ENCODE results near the gene TPSB2. TPM values are rescaled to one million over a fixed set of nuclear protein-coding genes. Genes with fewer than 3 reads are reported as not detected.
"Not testable (repeated sequence)": the region's sequence is repeated elsewhere in the genome, so short reads cannot be mapped to it uniquely, and the experiment has no call there.

Gene TPSB2
- total RNA-seq, 1 donor from 2014 or later: not detected

GRCh38 chr16:1243907-1244850, 14.2 kb upstream of the TPSB2 start:
- DNase-seq (ENCODE audit: low read depth): not testable (repeated sequence)

- not testable (repeated sequence) for DNase-seq (ENCODE audit: low read depth)
Measured at GRCh38 chr16:1243363-1243762, 13.4 kb upstream of the TPSB2 start.

GRCh38 chr16:1241081-1241480, 11.1 kb upstream of the TPSB2 start:
- DNase-seq (ENCODE audit: low read depth): not testable (repeated sequence)

- not testable (repeated sequence) for DNase-seq (ENCODE audit: low read depth)
Measured at GRCh38 chr16:1240436-1240835, 10.5 kb upstream of the TPSB2 start, which contains the start of gene TPSAB1. TSS of gene TPSAB1 (plus strand) at chr16:1240705. CDS start at chr16:1240939, 234 bp downstream.

GRCh38 chr16:1239575-1239974, 9.6 kb upstream of the TPSB2 start:
- DNase-seq (ENCODE audit: low read depth): not testable (repeated sequence)

GRCh38 chr16:1238909-1239308, 8.9 kb upstream of the TPSB2 start:
- not testable (repeated sequence) for DNase-seq (ENCODE audit: low read depth)

GRCh38 chr16:1237990-1238389, 8.0 kb upstream of the TPSB2 start:
- no peak for DNase-seq (ENCODE audit: low read depth)

GRCh38 chr16:1236659-1237058, 6.7 kb upstream of the TPSB2 start:
- not testable (repeated sequence) for DNase-seq (ENCODE audit: low read depth)

- DNase-seq (ENCODE audit: low read depth): not testable (repeated sequence)
Measured at GRCh38 chr16:1232049-1232748, 2.2 kb upstream of the TPSB2 start.

- DNase-seq (ENCODE audit: low read depth): not testable (repeated sequence)
Measured at GRCh38 chr16:1231301-1231700, 1.3 kb upstream of the TPSB2 start.

GRCh38 chr16:1230471-1231212, 658 bp upstream of the TPSB2 start:
- DNase-seq (ENCODE audit: low read depth): not testable (repeated sequence)

GRCh38 chr16:1229476-1229875, 508 bp downstream of the TPSB2 start:
- not testable (repeated sequence) for DNase-seq (ENCODE audit: low read depth)

- DNase-seq (ENCODE audit: low read depth): not testable (repeated sequence)
Measured at GRCh38 chr16:1228227-1228626, 1.8 kb downstream of the TPSB2 start.

- not testable (repeated sequence) for DNase-seq (ENCODE audit: low read depth)
Measured at GRCh38 chr16:1226692-1227091, 3.3 kb downstream of the TPSB2 start.

- DNase-seq (ENCODE audit: low read depth): not testable (repeated sequence)
Measured at GRCh38 chr16:1225728-1226311, 4.2 kb downstream of the TPSB2 start.

- no peak for DNase-seq (ENCODE audit: low read depth)
Measured at GRCh38 chr16:1225051-1225451, 4.9 kb downstream of the TPSB2 start, which contains the start of gene TPSG1. TSS of gene TPSG1 (minus strand) at chr16:1225268. CDS start at chr16:1225252, 16 bp downstream.

GRCh38 chr16:1224558-1224957, 5.4 kb downstream of the TPSB2 start:
- no peak for DNase-seq (ENCODE audit: low read depth)

GRCh38 chr16:1223355-1224214, 6.4 kb downstream of the TPSB2 start:
- DNase-seq (ENCODE audit: low read depth): no peak

- DNase-seq (ENCODE audit: low read depth): no peak
Measured at GRCh38 chr16:1222553-1223354, 7.2 kb downstream of the TPSB2 start.

All from myocyte (in vitro differentiated cells).